ENCODE results near the gene UBB.

UBB gene

GRCh38 chr17:16419074-16419928, 38.4 kb downstream of the UBB start:
- peak; percentile 73 to 90 for DNase-seq

DNA sequence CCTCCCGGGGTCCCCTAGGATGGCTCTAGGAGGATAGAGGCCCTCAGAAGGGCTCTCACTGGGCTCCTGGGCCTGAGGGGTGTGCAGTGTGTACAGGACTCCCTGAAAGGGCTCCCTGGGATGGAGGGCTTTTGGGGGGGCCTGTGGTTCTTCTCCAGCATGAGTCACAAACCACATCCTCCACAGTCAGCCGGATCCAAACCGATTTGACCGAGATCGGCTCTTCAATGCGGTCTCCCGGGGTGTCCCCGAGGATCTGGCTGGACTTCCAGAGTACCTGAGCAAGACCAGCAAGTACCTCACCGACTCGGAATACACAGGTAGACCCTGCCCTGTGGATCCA, 39.0 kb downstream of the UBB start:
- DNase-seq, result no peak

DNA sequence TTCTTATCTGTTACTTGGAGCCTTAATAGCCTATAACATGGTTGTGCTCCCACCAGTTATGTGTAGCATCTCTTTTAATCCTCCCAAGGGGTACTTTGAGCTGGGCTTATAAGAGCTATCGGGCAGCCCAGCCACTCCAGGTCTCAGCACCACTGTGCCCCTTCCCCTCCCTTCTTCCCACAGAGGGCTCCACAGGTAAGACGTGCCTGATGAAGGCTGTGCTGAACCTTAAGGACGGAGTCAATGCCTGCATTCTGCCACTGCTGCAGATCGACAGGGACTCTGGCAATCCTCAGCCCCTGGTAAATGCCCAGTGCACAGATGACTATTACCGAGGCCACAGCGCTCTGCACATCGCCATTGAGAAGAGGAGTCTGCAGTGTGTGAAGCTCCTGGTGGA, 41.5 kb downstream of the UBB start:
- DNase-seq, result no peak

GRCh38 chr17:16423226-16423872, 42.5 kb downstream of the UBB start:
- no peak for DNase-seq

- DNase-seq, result no peak
Observed at GRCh38 chr17:16425202-16425601, 44.3 kb downstream of the UBB start.

GRCh38 chr17:16425698-16426659, 45.1 kb downstream of the UBB start:
- DNase-seq, result no peak

GRCh38 chr17:16427020-16427419, 46.1 kb downstream of the UBB start:
- DNase-seq, result no peak

DNA sequence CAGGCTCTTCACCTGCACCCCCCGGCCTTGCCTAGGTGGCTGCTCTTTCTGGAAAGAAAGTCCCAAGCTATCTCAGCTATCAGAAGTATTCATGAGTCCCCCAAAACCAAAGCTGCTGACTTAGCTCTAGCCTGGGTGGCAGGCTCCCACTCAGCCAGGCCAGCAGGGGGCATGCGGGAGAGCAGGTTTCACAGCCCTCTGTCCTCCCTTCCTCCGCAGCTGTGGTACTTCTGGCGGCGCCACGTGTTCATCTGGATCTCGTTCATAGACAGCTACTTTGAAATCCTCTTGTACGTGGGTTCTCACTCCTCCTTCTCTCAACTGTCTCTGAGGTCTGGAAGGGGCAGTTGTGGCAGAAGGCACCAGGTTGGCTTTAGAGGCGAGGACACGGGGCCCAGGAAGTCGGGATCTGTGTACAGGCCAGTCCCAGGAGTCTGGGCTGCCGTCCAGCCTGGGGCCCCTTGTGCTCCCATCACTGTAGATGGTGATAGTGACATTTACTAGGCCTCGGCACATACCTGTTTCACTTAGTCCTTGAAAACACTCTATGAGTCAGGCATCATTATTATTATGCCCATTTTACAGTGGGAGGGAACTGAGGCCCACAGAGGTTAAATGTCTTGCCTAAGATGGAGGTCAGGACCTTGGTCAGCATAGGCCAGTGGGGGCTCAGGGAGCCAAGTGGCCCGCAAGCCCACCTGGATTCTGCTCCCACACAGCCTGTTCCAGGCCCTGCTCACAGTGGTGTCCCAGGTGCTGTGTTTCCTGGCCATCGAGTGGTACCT, 47.4 kb downstream of the UBB start:
- peak in 1 of 2 donors; percentile 20 for DNase-seq

DNA sequence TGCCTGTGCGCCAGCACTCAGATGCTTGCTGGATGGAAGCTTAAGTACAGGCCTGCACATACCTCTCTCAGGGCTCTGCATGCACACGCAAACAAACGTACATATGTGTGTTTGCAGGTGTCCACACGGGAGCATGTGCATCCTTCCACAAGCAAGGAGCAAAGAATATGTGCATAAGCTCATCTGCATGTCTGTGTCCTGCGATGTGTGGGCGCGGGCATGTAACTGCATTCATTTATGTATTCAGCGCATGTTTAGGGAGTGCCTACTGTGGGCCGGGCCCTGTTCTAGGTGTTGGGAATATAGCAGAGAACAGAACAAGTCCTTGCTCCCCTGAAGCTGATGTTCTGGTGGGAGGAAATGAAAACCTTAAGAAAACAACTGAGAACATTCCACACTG, 48.2 kb downstream of the UBB start:
- DNase-seq, result no peak

DNA sequence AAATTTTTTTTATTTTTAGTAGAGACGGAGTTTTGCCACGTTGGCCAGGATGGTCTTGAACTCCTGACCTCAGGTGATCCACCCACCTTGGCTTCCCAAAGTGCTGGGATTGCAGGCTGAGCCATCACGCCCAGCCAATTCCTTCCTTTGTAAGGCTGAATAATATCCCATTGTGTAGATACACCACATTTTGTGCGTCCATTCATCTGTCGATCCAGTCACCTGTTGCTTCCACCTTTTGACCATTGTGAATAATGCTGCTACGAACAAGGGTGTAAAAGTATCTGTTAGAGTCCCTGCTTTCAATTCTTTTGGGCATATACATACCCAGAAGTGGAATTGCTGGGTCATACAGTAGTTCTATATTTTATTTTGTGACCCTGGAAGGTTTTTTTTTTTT, 49.8 kb downstream of the UBB start:
- DNase-seq, result no peak

DNA sequence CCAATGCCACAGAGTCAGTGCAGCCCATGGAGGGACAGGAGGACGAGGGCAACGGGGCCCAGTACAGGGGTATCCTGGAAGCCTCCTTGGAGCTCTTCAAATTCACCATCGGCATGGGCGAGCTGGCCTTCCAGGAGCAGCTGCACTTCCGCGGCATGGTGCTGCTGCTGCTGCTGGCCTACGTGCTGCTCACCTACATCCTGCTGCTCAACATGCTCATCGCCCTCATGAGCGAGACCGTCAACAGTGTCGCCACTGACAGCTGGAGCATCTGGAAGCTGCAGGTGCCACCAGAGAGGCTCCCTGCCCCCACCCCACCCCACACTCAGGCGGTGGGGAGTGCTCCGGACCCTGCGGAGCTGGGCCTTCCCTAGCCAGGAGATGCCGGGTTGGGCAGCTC, 51.1 kb downstream of the UBB start:
- DNase-seq, result no peak
